Retina (tissue), 1 donor: ENCODE results near the gene PCSK4.

Experiments
- DNase-seq: peaks from one replicate; pipeline ENCODE4 v3.0.0-alpha.2; 2016

The PCSK4 gene

GRCh38 chr19:1469255-1470054 is 20.7 kb downstream of the PCSK4 start:
- DNase-seq: no peak

DNA sequence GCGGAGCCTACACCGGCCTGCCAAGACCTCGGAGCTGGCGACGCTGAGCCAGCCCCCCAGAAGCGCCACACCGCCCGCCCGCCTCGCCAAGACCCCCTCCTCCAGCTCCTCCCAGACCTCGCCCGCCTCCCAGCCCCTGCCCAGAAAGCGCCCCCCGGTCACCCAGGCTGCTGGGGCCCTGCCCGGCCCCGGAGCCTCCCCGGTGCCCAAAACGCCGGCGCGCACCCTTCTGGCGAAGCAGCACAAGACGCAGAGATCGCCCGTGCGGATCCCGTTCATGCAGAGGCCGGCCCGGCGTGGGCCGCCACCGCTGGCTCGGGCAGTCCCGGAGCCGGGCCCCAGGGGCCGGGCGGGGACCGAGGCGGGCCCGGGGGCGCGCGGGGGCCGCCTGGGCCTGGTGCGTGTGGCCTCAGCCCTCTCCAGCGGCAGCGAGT is 21.3 kb downstream of the PCSK4 start:
- no peak for DNase-seq

DNA sequence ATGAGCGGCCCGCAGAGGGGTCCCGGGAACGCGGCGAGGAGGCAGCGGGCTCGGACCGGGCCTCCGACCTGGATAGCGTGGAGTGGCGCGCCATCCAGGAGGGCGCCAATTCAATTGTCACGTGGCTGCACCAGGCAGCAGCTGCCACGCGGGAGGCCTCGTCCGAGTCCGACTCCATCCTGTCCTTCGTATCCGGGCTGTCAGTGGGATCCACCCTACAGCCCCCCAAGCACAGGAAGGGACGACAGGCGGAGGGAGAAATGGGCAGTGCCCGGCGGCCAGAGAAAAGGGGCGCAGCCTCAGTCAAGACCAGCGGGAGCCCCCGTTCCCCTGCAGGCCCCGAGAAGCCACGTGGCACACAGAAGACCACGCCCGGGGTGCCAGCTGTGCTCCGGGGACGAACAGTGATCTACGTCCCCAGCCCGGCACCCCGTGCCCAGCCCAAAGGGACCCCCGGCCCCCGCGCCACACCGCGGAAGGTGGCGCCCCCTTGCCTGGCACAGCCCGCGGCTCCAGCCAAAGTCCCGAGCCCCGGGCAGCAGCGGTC is 21.8 kb downstream of the PCSK4 start:
- DNase-seq: peak; percentile 55

- DNase-seq: peak; percentile 61
Observed at GRCh38 chr19:1467490-1468273, 22.5 kb downstream of the PCSK4 start.

- no peak for DNase-seq
Observed at GRCh38 chr19:1467215-1467489, 23.0 kb downstream of the PCSK4 start.

GRCh38 chr19:1466461-1467214 is 23.5 kb downstream of the PCSK4 start:
- DNase-seq: peak; percentile 57

DNA sequence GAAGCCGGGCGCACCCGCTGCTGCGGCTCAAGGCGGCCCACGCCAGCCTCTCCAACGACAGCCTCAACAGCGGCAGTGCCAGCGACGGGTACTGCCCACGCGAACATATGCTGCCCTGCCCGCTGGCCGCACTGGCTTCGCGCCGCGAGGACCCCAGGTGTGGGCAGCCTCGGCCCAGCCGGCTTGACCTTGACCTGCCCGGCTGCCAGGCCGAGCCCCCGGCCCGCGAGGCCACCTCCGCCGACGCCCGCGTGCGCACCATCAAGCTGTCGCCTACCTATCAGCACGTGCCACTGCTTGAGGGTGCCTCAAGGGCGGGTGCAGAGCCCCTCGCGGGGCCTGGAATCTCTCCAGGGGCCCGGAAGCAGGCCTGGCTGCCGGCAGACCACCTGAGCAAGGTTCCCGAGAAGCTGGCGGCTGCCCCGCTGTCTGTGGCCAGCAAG is 24.1 kb downstream of the PCSK4 start:
- no peak for DNase-seq

DNA sequence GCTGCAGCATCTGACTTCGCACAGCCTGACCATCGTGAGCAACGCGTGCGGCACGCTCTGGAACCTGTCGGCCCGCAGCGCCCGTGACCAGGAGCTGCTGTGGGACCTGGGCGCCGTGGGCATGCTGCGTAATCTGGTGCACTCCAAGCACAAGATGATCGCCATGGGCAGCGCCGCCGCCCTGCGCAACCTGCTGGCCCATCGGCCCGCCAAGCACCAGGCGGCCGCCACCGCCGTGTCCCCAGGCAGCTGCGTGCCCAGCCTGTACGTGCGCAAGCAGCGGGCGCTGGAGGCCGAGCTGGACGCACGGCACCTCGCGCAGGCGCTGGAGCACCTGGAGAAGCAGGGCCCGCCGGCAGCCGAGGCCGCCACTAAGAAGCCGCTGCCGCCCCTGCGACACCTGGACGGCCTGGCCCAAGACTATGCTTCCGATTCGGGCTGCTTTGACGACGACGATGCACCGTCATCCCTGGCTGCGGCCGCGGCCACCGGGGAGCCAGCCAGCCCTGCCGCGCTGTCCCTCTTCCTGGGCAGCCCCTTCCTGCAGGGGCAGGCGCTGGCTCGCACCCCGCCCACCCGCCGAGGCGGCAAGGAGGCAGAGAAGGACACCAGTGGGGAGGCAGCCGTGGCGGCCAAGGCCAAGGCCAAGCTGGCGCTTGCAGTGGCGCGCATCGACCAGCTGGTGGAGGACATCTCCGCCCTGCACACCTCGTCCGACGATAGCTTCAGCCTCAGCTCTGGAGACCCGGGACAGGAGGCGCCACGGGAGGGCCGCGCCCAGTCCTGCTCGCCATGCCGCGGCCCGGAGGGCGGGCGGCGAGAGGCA is 24.7 kb downstream of the PCSK4 start:
- DNase-seq: no peak

GRCh38 chr19:1461862-1462261 is 28.3 kb downstream of the PCSK4 start:
- DNase-seq: no peak

- DNase-seq: no peak
Observed at GRCh38 chr19:1460033-1460995, 29.8 kb downstream of the PCSK4 start.

DNA sequence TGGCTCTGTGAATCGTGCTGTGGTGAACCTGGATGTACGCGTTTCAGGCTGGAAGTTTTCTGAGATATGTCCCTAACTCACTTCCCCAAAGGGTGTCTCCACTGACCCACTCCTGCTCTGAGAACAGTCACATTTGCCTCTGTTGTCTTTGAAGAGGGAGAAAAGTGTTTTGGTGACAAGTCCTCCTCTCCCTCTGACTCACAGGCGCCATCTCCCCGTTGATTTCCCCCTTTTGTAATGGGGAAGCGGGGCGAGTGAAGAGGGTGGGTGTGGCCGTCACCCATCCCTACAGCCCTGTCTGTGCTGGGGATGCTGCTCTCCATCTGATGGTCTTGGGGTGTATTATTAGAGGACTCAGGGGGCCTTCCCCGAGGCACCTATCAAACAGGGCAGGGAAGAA is 30.7 kb downstream of the PCSK4 start:
- DNase-seq: no peak

- no peak for DNase-seq
Observed at GRCh38 chr19:1457892-1458291, 32.3 kb downstream of the PCSK4 start.

- no peak for DNase-seq
Observed at GRCh38 chr19:1457031-1457739, 33.0 kb downstream of the PCSK4 start.

GRCh38 chr19:1456121-1456900 is 33.8 kb downstream of the PCSK4 start:
- no peak for DNase-seq

DNA sequence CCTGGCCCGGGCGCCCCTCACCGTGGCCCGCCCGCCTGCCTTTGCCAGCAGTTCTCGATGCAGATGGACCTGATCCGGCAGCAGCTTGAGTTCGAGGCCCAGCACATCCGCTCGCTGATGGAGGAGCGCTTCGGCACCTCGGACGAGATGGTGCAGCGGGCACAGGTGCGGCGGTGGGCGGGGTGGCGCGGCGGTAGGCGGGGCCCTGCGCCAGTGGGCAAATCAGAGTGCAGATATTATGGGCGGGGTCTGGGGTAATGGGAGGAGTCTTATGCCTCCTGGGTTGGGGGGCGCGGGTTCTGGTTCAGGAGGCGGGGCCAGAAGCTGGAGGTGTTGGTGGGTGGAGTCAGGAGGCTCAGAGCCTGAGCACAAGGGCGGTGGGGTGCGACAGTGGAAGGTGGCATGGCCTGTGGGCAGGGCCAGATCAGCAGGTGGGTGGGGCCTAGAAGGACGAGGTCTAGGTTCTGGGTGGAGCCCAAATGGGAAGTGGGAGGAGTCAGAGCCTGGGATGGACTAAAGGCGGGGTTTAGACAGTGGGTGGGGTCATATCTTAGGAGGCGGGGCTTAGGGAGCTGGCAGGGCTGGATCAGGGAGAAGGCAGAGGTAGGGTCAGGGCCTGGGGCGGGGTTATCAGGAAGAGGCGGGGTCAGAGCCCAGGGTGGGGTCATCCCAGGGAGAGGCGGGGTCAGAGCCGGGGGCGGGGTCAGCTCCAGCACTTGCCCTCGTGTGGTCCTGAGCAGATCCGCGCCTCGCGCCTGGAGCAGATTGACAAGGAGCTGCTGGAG is 34.6 kb downstream of the PCSK4 start:
- peak; percentile 52 for DNase-seq

GRCh38 chr19:1455002-1455335 is 35.2 kb downstream of the PCSK4 start:
- DNase-seq: no peak

- DNase-seq: peak; percentile 84
Observed at GRCh38 chr19:1453525-1454364, 36.4 kb downstream of the PCSK4 start.
